Prostate gland (tissue), 2 donors: ENCODE measurements around the gene MAP1B. TPM values are rescaled to one million over a fixed set of nuclear protein-coding genes. Genes with fewer than 3 reads are reported as not detected.

ENCODE experiments used
- DNase-seq: peaks from one replicate; pipeline ENCODE4 v3.0.0-alpha.2; 2019; ENCODE audit warnings: low spot score
- H3K27ac ChIP-seq, 2 donors: fragments of 200-600 bp; sonication (generic); 2 replicates each; pipeline ENCODE4 v1.5.1; 2017 to 2019
- H3K27me3 ChIP-seq: fragments of 200-600 bp; sonication (generic); replicated peaks from 2 replicates; pipeline ENCODE4 v1.5.1; 2019; ENCODE audit not compliant: insufficient read depth
- H3K36me3 ChIP-seq, 2 donors: fragments of 200-600 bp; sonication (generic); 1 replicate in 1 of 2; 2 replicates in 1 of 2; pipeline versions ENCODE4 v1.5.1 to v1.8.1; 2017 to 2019
- H3K4me1 ChIP-seq: fragments of 200-600 bp; sonication (generic); replicated peaks from 2 replicates; pipeline ENCODE4 v1.5.1; 2019
- H3K4me3 ChIP-seq, 2 donors: fragments of 200-600 bp; sonication (generic); 2 replicates each; pipeline ENCODE4 v1.5.1; 2017 to 2019
- H3K9me3 ChIP-seq: fragments of 200-600 bp; sonication (generic); 2 replicates; pipeline ENCODE4 v1.5.1; 2017
- POLR2A ChIP-seq: fragments of 450-650 bp; IDR thresholded peaks from one replicate; pipeline ENCODE4 v1.6.1; 2016; ENCODE audit warnings: antibody characterized with exemption, mild to moderate bottlenecking
- POLR2AphosphoS5 ChIP-seq: sonication (generic); formaldehyde crosslinking; IDR thresholded peaks from one replicate; pipeline ENCODE4 v1.6.1; 2017; ENCODE audit warnings: antibody characterized with exemption
- WGBS: methylation state at CpG from one replicate; pipeline ENCODE4 v1.1.5; 2018; 5-methylcytosine and 5-hydroxymethylcytosine counted together
- intact Hi-C: fragments of 100-400 bp; cut with DNase I; formaldehyde crosslinking; loops from one replicate; pipeline ENCODE4 v1.14.2; 2022
- total RNA-seq, 2 donors: library from RNA; depleted of rRNA; stranded (reverse); fragments of >200 nt; gene quantifications; one replicate each; pipeline ENCODE4 v1.1.0, GENCODE V29; 2016
- TF ChIP-seq, protein P1 (sequence below), 4 experiments: fragments of 200-600 bp in 2 of 4; fragments of 450-650 bp in 2 of 4; sonication (generic) in 2 of 4; IDR thresholded peaks; 1 replicate in 3 of 4; 2 replicates in 1 of 4; pipeline ENCODE4 v1.5.1; 2016 to 2019; ENCODE audit warnings: antibody characterized with exemption in 4 of 4, mild to moderate bottlenecking in 2 of 4, moderate library complexity in 2 of 4

MAP1B gene
- total RNA-seq, 2 donors from 2014 or later = 99.6 to 515 TPM

DNA sequence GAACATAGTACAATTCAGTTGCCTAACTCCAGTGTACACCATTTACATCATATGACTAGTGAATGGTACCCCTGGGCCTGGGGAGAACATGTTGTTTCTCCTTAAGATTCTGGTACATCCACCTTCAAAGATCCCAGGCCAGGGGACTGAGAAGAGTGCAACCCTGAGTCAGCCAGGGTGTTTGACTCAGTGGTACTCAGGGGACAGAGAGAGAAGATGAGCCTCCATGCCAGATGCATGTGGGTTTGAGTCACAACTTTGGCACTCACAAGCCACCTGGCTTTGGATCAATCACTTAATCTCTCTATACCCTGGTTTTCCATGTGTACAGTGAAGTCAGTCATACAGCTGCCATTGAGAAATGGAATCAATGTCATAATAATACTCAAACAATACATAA is 53.7 kb downstream of the MAP1B start:
- intact Hi-C loops = no loop called here
- no peaks in the 10 kb centered on the region for H3K36me3 ChIP-seq
- no peaks in the 10 kb centered on the region for H3K9me3 ChIP-seq
- H3K4me1 ChIP-seq = no peaks in the 10 kb centered on the region
- no peak for DNase-seq
- no peak for TF ChIP-seq POLR2A
- no peak for TF ChIP-seq POLR2AphosphoS5
- TF ChIP-seq, protein P1, sequence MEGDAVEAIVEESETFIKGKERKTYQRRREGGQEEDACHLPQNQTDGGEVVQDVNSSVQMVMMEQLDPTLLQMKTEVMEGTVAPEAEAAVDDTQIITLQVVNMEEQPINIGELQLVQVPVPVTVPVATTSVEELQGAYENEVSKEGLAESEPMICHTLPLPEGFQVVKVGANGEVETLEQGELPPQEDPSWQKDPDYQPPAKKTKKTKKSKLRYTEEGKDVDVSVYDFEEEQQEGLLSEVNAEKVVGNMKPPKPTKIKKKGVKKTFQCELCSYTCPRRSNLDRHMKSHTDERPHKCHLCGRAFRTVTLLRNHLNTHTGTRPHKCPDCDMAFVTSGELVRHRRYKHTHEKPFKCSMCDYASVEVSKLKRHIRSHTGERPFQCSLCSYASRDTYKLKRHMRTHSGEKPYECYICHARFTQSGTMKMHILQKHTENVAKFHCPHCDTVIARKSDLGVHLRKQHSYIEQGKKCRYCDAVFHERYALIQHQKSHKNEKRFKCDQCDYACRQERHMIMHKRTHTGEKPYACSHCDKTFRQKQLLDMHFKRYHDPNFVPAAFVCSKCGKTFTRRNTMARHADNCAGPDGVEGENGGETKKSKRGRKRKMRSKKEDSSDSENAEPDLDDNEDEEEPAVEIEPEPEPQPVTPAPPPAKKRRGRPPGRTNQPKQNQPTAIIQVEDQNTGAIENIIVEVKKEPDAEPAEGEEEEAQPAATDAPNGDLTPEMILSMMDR (IDR thresholded peaks at IDR 0.05) = no peak
- H3K4me3 ChIP-seq = no peak overlapping the region
- no peak overlapping the region for H3K27ac ChIP-seq
- no peaks in the 10 kb centered on the region for H3K27me3 ChIP-seq

DNA sequence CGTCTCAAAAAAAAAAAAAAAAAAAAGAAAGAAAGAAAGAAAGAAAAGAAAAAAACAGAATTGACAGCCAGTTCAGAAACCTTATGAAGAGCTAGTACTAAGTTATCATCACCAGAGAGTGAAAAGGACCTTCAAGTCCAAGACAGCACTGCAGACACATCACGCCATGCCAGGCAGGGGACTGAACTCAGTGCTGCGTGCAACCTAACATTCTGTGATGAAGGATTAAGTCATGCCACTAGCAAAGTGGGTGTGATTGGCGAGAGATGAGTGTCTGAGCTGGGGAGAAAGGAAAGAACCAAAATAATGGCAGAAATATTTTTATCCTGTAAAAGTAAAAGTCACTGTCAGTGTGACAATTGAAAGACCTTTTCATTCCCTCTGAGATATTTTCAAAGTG is 54.7 kb downstream of the MAP1B start:
- Histone ChIP-seq H3K27me3 (no peaks in the 10 kb centered on the region), H3K4me1 (no peaks in the 10 kb centered on the region), H3K36me3 (no peaks in the 10 kb centered on the region), H3K9me3 (no peaks in the 10 kb centered on the region), H3K4me3 (no peak overlapping the region), H3K27ac (no peak overlapping the region)
- intact Hi-C loops = no loop called here
- TF ChIP-seq, protein P1 (IDR thresholded peaks at IDR 0.05) = no peak
- TF ChIP-seq POLR2AphosphoS5 (no peak), POLR2A (no peak)
- DNase-seq = no peak
- WGBS = 88% methylated on average over 4 of the region's 4 CpGs

DNA sequence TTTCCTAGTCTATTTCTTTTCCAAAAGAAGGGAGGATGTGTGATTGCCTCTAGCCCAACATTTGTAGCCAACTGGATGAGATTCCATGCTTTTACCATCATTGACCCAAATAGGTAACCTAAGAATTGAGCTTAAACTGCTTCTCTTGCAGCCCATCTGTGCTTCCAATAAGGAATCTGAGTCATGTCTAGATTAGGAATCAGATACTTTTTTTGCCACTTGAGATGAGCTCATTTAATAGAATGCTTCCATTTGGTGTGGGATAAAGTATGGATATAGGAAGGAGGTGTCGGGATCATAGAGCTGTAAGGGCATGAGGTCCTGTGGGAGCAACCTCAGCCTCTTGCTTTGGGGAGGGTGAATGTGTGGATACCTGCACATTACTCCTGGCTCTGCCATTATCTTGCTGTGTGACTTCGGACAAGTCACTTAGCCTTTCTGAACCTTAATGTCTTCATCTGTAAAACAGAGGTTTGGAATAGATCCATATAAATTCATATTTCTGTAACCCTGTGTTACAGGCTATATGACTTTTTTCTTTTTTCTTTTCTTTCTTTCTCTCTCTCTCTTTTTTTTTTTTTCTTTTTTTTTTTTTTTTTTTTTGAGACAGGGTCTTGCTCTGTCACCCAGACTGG is 56.2 kb downstream of the MAP1B start:
- Histone ChIP-seq H3K27ac (no peak overlapping the region), H3K27me3 (no peaks in the 10 kb centered on the region), H3K36me3 (no peaks in the 10 kb centered on the region), H3K4me3 (no peak overlapping the region), H3K9me3 (no peaks in the 10 kb centered on the region), H3K4me1 (no peaks in the 10 kb centered on the region)
- intact Hi-C loops = no loop called here
- WGBS = 93% methylated on average over 2 of the region's 2 CpGs
- DNase-seq = no peak
- TF ChIP-seq, protein P1 (IDR thresholded peaks at IDR 0.05) = no peak
- TF ChIP-seq POLR2A = no peak

DNA sequence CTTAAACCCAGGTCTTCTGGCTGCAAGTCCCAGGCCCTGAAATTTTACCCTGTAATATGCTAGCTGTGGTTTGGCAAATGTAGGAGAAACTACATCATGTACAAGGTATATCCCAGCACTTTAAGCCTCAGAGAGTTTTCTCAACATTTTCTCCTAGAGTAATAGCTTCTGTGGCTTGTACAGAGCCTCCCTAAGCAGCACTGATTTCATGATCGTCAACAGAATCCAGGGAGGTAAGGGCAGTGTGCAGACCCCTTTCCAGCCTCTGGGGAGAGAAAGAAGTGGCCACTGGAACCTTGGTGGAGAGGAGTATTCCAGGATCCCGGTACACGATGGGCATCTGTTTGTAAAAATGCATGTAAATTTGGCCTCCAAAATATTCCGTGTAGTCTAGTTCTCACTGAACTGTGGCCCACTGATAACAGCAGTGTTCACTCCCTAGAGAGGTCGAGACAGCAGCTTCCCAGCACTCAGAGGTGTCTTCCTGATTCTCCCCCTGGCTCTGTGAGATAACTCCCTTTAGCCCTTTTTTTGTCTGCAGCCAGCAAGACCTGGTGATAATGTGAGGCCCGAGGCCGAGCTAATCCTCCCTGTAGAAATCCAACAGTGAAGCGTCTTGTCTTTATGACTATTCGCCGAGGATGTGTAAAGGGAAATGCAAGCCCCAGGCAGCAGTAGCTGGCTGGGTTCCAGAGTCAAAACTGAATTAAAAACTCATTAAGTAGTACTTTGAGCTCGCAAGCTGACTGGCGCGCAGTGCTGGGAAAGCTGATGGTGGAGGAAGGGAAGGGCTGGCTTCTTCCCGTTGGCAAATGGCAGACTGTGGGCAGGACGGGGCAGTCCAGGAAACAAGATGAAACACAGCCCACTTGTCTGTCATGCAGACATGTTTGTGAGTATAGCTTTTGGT is 59.0 kb downstream of the MAP1B start:
- TF ChIP-seq POLR2AphosphoS5 (peak; percentile 41), POLR2A (no peak)
- TF ChIP-seq, protein P1 (IDR thresholded peaks at IDR 0.05) = no peak
- 14% methylated on average over 15 of the region's 15 CpGs for WGBS

DNA sequence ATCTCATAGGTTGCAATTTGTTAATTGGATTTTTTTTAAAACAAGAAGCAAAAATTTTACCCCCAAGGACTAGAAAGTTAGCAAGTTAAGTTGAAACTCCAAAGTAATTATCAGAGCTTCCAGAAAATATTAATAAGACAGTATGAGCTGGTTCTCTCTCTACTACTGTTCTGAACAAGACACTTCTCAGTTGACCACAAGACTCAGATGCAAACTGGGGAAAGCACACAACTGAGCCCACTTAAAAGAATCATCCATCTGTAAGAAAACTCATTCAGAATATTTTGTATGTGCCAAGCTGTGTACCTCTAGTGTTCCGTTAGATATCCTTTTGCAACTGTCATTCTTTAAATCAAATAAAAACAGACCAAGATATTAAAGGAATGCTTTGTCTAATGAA is 60.0 kb downstream of the MAP1B start:
- TF ChIP-seq POLR2A = no peak
- TF ChIP-seq, protein P1 (IDR thresholded peaks at IDR 0.05) = no peak
- TF ChIP-seq POLR2AphosphoS5 = no peak
- no peak overlapping the region for H3K27ac ChIP-seq

More for the DNA sequence above, 59.0 kb downstream of the MAP1B start:
- no peak overlapping the region for H3K4me3 ChIP-seq
- intact Hi-C loops = no loop called here
- H3K4me1 ChIP-seq = no peaks in the 10 kb centered on the region
- peak; percentile 65 for DNase-seq
- H3K9me3 ChIP-seq = no peaks in the 10 kb centered on the region
- no peaks in the 10 kb centered on the region for H3K27me3 ChIP-seq
- H3K36me3 ChIP-seq = no peaks in the 10 kb centered on the region
- peak overlapping the region in 1 of 2 donors; percentile 17 for H3K27ac ChIP-seq

More for the DNA sequence above, 60.0 kb downstream of the MAP1B start:
- no peak overlapping the region for H3K4me3 ChIP-seq
- no peaks in the 10 kb centered on the region for H3K4me1 ChIP-seq
- H3K9me3 ChIP-seq = no peaks in the 10 kb centered on the region
- no peaks in the 10 kb centered on the region for H3K36me3 ChIP-seq
- no peaks in the 10 kb centered on the region for H3K27me3 ChIP-seq
- intact Hi-C loops = no loop called here
- WGBS = 64% methylated on average over 1 of the region's 1 CpG
- DNase-seq = no peak
